Neural cell (in vitro differentiated cells): ENCODE results near the gene ACBD6. TPM values are rescaled to one million over a fixed set of nuclear protein-coding genes. Genes with fewer than 3 reads are reported as not detected.

Source experiments
- H2AFZ ChIP-seq: fragments of 200-600, 300-800 bp; sonication (generic), shearing (Covaris generic); 2 replicates; pipeline ENCODE4 v1.6.0; 2014; ENCODE audit warnings: low read depth, mild to moderate bottlenecking, antibody characterized with exemption, low read length, moderate library complexity
- H3F3A ChIP-seq: fragments of 200-600 bp; shearing (Covaris generic); 2 replicates; pipeline ENCODE4 v1.6.1; 2016; ENCODE audit warnings: mild to moderate bottlenecking, moderate library complexity, mixed read lengths, antibody characterized with exemption, low read length; ENCODE audit not compliant: insufficient read depth, poor library complexity, severe bottlenecking
- H3K27ac ChIP-seq: fragments of 200-600, 300-800 bp; sonication (generic), shearing (Covaris generic); 2 replicates; pipeline ENCODE4 v1.5.1; 2014; ENCODE audit warnings: mild to moderate bottlenecking, low read length, moderate library complexity
- H3K27me3 ChIP-seq: fragments of 300-800, 200-600 bp; sonication (generic), shearing (Covaris generic); 2 replicates; pipeline ENCODE4 v1.6.0; 2014; ENCODE audit warnings: mild to moderate bottlenecking, low read depth, low read length, moderate library complexity; ENCODE audit not compliant: insufficient read depth
- H3K36me3 ChIP-seq: fragments of 300-800, 200-600 bp; sonication (generic), shearing (Covaris generic); 2 replicates; pipeline ENCODE4 v1.5.1; 2014; ENCODE audit warnings: mild to moderate bottlenecking, antibody characterized with exemption, low read length, moderate library complexity; ENCODE audit not compliant: insufficient read depth
- H3K4me2 ChIP-seq: fragments of 300-800, 200-600 bp; sonication (generic), shearing (Covaris generic); 2 replicates; pipeline ENCODE4 v1.6.0; 2014; ENCODE audit warnings: mild to moderate bottlenecking, low read length
- H3K4me3 ChIP-seq: fragments of 300-800, 200-600 bp; sonication (generic), shearing (Covaris generic); 2 replicates; pipeline ENCODE4 v1.5.1; 2014; ENCODE audit warnings: mild to moderate bottlenecking, low read length, moderate library complexity
- H3K79me2 ChIP-seq: fragments of 200-600 bp; shearing (Covaris generic); replicated peaks from 2 replicates; pipeline ENCODE4 v1.6.0; 2014; ENCODE audit warnings: mild to moderate bottlenecking, low read length, moderate library complexity; ENCODE audit not compliant: insufficient read depth
- H3K9ac ChIP-seq: fragments of 300-800, 200-600 bp; sonication (generic), shearing (Covaris generic); 2 replicates; pipeline ENCODE4 v1.6.1; 2016; ENCODE audit warnings: mild to moderate bottlenecking, low read length, mixed read lengths
- H3K9me2 ChIP-seq: fragments of 200-600 bp; shearing (Covaris generic); 2 replicates; pipeline ENCODE4 v1.6.1; 2016; ENCODE audit warnings: mild to moderate bottlenecking, low read length, mixed read lengths; ENCODE audit not compliant: insufficient read depth
- H3K9me3 ChIP-seq: fragments of 200-600, 300-800 bp; sonication (generic), shearing (Covaris generic); 2 replicates; pipeline ENCODE4 v1.6.1; 2016; ENCODE audit warnings: mild to moderate bottlenecking, mixed run types, low read length, moderate library complexity, mixed read lengths
- H4K20me1 ChIP-seq: fragments of 200-600 bp; shearing (Covaris generic); 2 replicates; pipeline ENCODE4 v1.6.1; 2016; ENCODE audit warnings: mild to moderate bottlenecking, mixed run types; ENCODE audit not compliant: insufficient read depth
- EP300 ChIP-seq: fragments of 450-650 bp; conservative IDR thresholded peaks from 2 replicates; pipeline ENCODE4 v1.6.1; 2014; ENCODE audit warnings: antibody characterized with exemption, mild to moderate bottlenecking, moderate library complexity; ENCODE audit not compliant: poor library complexity, severe bottlenecking
- EZH2 ChIP-seq: fragments of 200-600, 300-800 bp; shearing (Covaris generic), sonication (generic); IDR thresholded peaks from 2 replicates; pipeline ENCODE4 v1.6.1; 2014; ENCODE audit warnings: antibody characterized with exemption, low read length, borderline replicate concordance, mild to moderate bottlenecking; ENCODE audit not compliant: insufficient read depth, poor library complexity, severe bottlenecking
- MXI1 ChIP-seq: fragments of 450-650 bp; conservative IDR thresholded peaks from 2 replicates; pipeline ENCODE4 v1.6.1; 2014; ENCODE audit warnings: antibody characterized with exemption, mild to moderate bottlenecking; ENCODE audit not compliant: poor library complexity, severe bottlenecking
- POLR2AphosphoS5 ChIP-seq: IDR thresholded peaks from 2 replicates; pipeline ENCODE4 v1.6.1; 2012
- RAD21 ChIP-seq: fragments of 450-650 bp; conservative IDR thresholded peaks from 2 replicates; pipeline ENCODE4 v1.6.1; 2014; ENCODE audit warnings: antibody characterized with exemption, mild to moderate bottlenecking, moderate library complexity
- SMC3 ChIP-seq: fragments of 450-650 bp; conservative IDR thresholded peaks from 2 replicates; pipeline ENCODE4 v1.6.1; 2014; ENCODE audit warnings: antibody characterized with exemption, mild to moderate bottlenecking, moderate library complexity; ENCODE audit not compliant: poor library complexity
- TAF1 ChIP-seq: IDR thresholded peaks from 2 replicates; pipeline ENCODE4 v1.6.1; 2012; ENCODE audit warnings: low read depth
- polyA plus RNA-seq: library from polyadenylated mRNA; depleted of rRNA; stranded (reverse); fragments of >200 nt; gene quantifications from 2 replicates; pipeline ENCODE4 v1.2.3, GENCODE V29; 2014
- TF ChIP-seq, protein P1 (sequence below): fragments of 450-650 bp; IDR thresholded peaks from 2 replicates; pipeline ENCODE4 v1.5.1; 2014; ENCODE audit warnings: antibody characterized with exemption, mild to moderate bottlenecking, moderate library complexity; ENCODE audit not compliant: poor library complexity, severe bottlenecking
- TF ChIP-seq, protein P2 (sequence below): IDR thresholded peaks from 2 replicates; pipeline ENCODE4 v1.6.1; 2012; ENCODE audit warnings: borderline replicate concordance

ACBD6 gene
- polyA plus RNA-seq, 1 donor from 2014 or later, result 92.4 TPM

DNA sequence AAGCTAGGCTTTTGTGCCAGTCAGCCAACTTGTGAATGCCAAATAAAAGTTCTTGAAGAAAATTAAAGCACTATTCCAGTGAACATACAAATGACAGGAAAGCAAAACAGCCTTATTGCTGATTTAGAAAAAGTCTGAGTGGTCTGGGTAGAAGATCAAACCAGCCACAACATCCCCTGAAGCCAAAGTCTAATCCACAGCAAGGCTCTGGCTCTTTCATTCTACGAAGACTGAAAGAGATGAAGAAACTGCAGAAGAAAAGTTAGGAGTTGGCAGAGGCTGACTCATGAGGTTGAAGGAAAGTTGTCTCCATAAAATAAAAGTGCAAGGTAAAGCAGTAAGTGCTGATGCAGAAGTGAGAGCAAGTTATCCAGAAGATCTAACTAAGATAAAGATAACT, 206.4 kb downstream of the ACBD6 start:
- Histone ChIP-seq H3K36me3 (no peaks in the 10 kb centered on the region), H2AFZ (no peak overlapping the region), H3K9me3 (no peaks in the 10 kb centered on the region), H3K4me2 (no peak overlapping the region), H4K20me1 (no peaks in the 10 kb centered on the region), H3K27me3 (no peaks in the 10 kb centered on the region), H3K9me2 (no peaks in the 10 kb centered on the region), H3K9ac (no peak overlapping the region), H3F3A (no peaks in the 10 kb centered on the region), H3K4me3 (no peak overlapping the region), H3K79me2 (no peaks in the 10 kb centered on the region), H3K27ac (no peak overlapping the region)
- TF ChIP-seq, protein P1, sequence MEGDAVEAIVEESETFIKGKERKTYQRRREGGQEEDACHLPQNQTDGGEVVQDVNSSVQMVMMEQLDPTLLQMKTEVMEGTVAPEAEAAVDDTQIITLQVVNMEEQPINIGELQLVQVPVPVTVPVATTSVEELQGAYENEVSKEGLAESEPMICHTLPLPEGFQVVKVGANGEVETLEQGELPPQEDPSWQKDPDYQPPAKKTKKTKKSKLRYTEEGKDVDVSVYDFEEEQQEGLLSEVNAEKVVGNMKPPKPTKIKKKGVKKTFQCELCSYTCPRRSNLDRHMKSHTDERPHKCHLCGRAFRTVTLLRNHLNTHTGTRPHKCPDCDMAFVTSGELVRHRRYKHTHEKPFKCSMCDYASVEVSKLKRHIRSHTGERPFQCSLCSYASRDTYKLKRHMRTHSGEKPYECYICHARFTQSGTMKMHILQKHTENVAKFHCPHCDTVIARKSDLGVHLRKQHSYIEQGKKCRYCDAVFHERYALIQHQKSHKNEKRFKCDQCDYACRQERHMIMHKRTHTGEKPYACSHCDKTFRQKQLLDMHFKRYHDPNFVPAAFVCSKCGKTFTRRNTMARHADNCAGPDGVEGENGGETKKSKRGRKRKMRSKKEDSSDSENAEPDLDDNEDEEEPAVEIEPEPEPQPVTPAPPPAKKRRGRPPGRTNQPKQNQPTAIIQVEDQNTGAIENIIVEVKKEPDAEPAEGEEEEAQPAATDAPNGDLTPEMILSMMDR, result no peak
- TF ChIP-seq, protein P2, sequence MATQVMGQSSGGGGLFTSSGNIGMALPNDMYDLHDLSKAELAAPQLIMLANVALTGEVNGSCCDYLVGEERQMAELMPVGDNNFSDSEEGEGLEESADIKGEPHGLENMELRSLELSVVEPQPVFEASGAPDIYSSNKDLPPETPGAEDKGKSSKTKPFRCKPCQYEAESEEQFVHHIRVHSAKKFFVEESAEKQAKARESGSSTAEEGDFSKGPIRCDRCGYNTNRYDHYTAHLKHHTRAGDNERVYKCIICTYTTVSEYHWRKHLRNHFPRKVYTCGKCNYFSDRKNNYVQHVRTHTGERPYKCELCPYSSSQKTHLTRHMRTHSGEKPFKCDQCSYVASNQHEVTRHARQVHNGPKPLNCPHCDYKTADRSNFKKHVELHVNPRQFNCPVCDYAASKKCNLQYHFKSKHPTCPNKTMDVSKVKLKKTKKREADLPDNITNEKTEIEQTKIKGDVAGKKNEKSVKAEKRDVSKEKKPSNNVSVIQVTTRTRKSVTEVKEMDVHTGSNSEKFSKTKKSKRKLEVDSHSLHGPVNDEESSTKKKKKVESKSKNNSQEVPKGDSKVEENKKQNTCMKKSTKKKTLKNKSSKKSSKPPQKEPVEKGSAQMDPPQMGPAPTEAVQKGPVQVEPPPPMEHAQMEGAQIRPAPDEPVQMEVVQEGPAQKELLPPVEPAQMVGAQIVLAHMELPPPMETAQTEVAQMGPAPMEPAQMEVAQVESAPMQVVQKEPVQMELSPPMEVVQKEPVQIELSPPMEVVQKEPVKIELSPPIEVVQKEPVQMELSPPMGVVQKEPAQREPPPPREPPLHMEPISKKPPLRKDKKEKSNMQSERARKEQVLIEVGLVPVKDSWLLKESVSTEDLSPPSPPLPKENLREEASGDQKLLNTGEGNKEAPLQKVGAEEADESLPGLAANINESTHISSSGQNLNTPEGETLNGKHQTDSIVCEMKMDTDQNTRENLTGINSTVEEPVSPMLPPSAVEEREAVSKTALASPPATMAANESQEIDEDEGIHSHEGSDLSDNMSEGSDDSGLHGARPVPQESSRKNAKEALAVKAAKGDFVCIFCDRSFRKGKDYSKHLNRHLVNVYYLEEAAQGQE, result no peak
- TF ChIP-seq TAF1, result no peak
- TF ChIP-seq EP300, result no peak
- TF ChIP-seq RAD21, result no peak
- TF ChIP-seq SMC3, result no peak
- no peak for TF ChIP-seq EZH2
- no peak for TF ChIP-seq POLR2AphosphoS5
- TF ChIP-seq MXI1, result no peak

DNA sequence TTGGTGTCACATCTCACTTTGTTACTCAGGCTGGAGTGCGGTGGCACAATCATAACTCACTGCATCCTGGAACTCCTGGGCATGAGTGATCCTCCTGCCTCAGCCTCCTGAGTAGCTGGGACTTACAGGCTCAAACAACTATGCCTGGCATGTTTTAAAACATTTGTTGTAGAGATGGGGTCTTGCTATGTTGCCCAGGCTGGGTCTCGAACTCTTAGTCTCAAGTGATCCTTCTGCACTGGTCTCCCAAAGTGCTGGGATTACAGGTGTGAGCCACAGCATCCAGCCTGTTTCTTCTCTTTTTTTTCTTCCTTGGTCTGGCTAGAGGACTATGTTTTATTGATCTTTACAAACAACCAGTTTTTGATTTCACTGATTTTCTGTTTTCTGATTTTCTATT, 207.7 kb downstream of the ACBD6 start:
- H3K4me3 ChIP-seq, result no peak overlapping the region
- no peaks in the 10 kb centered on the region for H3K9me3 ChIP-seq
- H3K36me3 ChIP-seq, result no peaks in the 10 kb centered on the region
- no peak overlapping the region for H3K9ac ChIP-seq
- no peaks in the 10 kb centered on the region for H3K9me2 ChIP-seq
- no peak overlapping the region for H3K4me2 ChIP-seq
- no peaks in the 10 kb centered on the region for H4K20me1 ChIP-seq
- no peaks in the 10 kb centered on the region for H3K79me2 ChIP-seq
- H3F3A ChIP-seq, result no peaks in the 10 kb centered on the region
- H3K27me3 ChIP-seq, result no peaks in the 10 kb centered on the region
- no peak overlapping the region for H3K27ac ChIP-seq
- TF ChIP-seq EP300 (no peak), SMC3 (no peak), TAF1 (no peak), EZH2 (no peak), RAD21 (no peak), POLR2AphosphoS5 (no peak), MXI1 (no peak)
- TF ChIP-seq, protein P2, result no peak
- TF ChIP-seq, protein P1, result no peak
- no peak overlapping the region for H2AFZ ChIP-seq
